K562 (cell line): ENCODE measurements around the gene NOP58. TPM values are rescaled to one million over a fixed set of nuclear protein-coding genes. Genes with fewer than 3 reads are reported as not detected.

Experiments used
- BCL6 ChIP-seq: fragments of 250-450 bp; sonication (Bioruptor Pico); IDR thresholded peaks from 2 replicates; pipeline ENCODE4 v1.4.0; 2020
- CREM ChIP-seq: IDR thresholded peaks from 2 replicates; pipeline ENCODE4 v1.6.1; 2014; ENCODE audit warnings: antibody characterized with exemption, low read depth
- FOXK2 ChIP-seq, 2 experiments: fragments of 450-650 bp; IDR thresholded peaks in 1 of 2; conservative IDR thresholded peaks in 1 of 2; 2 replicates each; pipeline ENCODE4 v1.6.1; 2016; ENCODE audit warnings: low read depth in 2 of 2, mild to moderate bottlenecking in 1 of 2
- ILF3 ChIP-seq: fragments of 450-650 bp; IDR thresholded peaks from 2 replicates; pipeline ENCODE4 v1.6.1; 2018; ENCODE audit warnings: antibody characterized with exemption, mild to moderate bottlenecking, moderate library complexity, borderline replicate concordance
- LCOR ChIP-seq: sonication (generic); formaldehyde crosslinking; IDR thresholded peaks from 2 replicates; pipeline ENCODE4 v1.8.0; 2022; ENCODE audit warnings: mild to moderate bottlenecking, missing genetic modification reagents
- MYNN ChIP-seq, 2 experiments: sonication (generic); formaldehyde crosslinking in 1 of 2; IDR thresholded peaks; 2 replicates each; pipeline versions ENCODE4 v1.5.0 to v1.6.1; 2016 to 2020; ENCODE audit warnings: antibody characterized with exemption in 1 of 2, missing genetic modification reagents in 1 of 2
- NCOA1 ChIP-seq: fragments of 450-650 bp; IDR thresholded peaks from 2 replicates; pipeline ENCODE4 v1.6.1; 2016; ENCODE audit warnings: low read depth
- NR1H2 ChIP-seq: sonication (generic); formaldehyde crosslinking; IDR thresholded peaks from 2 replicates; pipeline ENCODE4 v1.4.0; 2020; ENCODE audit warnings: mild to moderate bottlenecking, missing genetic modification reagents
- RAD51 ChIP-seq: fragments of 450-650 bp; IDR thresholded peaks from 2 replicates; pipeline ENCODE4 v1.7.1; 2016; ENCODE audit warnings: low read depth, mild to moderate bottlenecking, borderline replicate concordance
- XRCC3 ChIP-seq: fragments of 450-650 bp; IDR thresholded peaks from 2 replicates; pipeline ENCODE4 v1.6.1; 2017; ENCODE audit warnings: mild to moderate bottlenecking, moderate library complexity
- ZNF121 ChIP-seq: sonication (generic); formaldehyde crosslinking; conservative IDR thresholded peaks from 2 replicates; pipeline ENCODE4 v1.8.0; 2022; ENCODE audit warnings: missing genetic modification reagents
- ZNF133 ChIP-seq: fragments of 250-450 bp; sonication (Bioruptor Pico); IDR thresholded peaks from 2 replicates; pipeline ENCODE4 v1.4.0; 2020; ENCODE audit warnings: mild to moderate bottlenecking
- ZNF23 ChIP-seq: fragments of 250-450 bp; sonication (Bioruptor Pico); IDR thresholded peaks from 2 replicates; pipeline ENCODE4 v1.4.0; 2020; ENCODE audit warnings: mild to moderate bottlenecking
- ZSCAN29 ChIP-seq: fragments of 450-650 bp; IDR thresholded peaks from 2 replicates; pipeline ENCODE4 v1.6.1; 2017
- polyA plus RNA-seq, 8 experiments: library from polyadenylated mRNA; depleted of rRNA in 4 of 8; stranded (reverse) in 5 of 8; unstranded in 3 of 8; fragments of >200 nt; fragmentation: Nextera tagmentation in 2 of 8; fragmentation: Illumina TruSeq in 1 of 8; extraction: Ambion mirVana in 2 of 8; extraction: Trizol in 1 of 8; gene quantifications; 2 replicates each; pipeline versions ENCODE4 v1.2.1 to v1.2.3, GENCODE V29; 2011 to 2014; ENCODE audit warnings: inconsistent platforms in 1 of 8, missing spikeins in 1 of 8
- total RNA-seq, 7 experiments: library from RNA; depleted of rRNA in 6 of 7; stranded (reverse); fragments of >200 nt in 6 of 7; fragmentation: Illumina TruSeq in 2 of 7; extraction: Trizol in 2 of 7; gene quantifications; 2 replicates each; pipeline versions ENCODE4 v1.2.1 to v1.2.3, GENCODE V29; 2011 to 2021; ENCODE audit warnings: low replicate concordance in 1 of 7
- TF ChIP-seq, protein P1 (sequence below), 2 experiments: fragments of 450-650 bp; IDR thresholded peaks; 2 replicates each; pipeline ENCODE4 v1.6.1; 2016; ENCODE audit warnings: mild to moderate bottlenecking in 2 of 2, borderline replicate concordance in 1 of 2, low read depth in 1 of 2, moderate library complexity in 1 of 2
- TF ChIP-seq, protein P2 (sequence below): fragments of 250-450 bp; sonication (Bioruptor Pico); IDR thresholded peaks from 2 replicates; pipeline ENCODE4 v1.4.0; 2020; ENCODE audit warnings: mild to moderate bottlenecking
- TF ChIP-seq, protein P3 (sequence below): fragments of 450-650 bp; IDR thresholded peaks from 2 replicates; pipeline ENCODE4 v1.6.1; 2016

Gene NOP58
- total and polyA plus RNA-seq, 9 of the 15 experiments (the other 6 are each of a cell fraction or from before 2014, with no cell fraction given), result 132 to 332 (median 208) TPM

DNA sequence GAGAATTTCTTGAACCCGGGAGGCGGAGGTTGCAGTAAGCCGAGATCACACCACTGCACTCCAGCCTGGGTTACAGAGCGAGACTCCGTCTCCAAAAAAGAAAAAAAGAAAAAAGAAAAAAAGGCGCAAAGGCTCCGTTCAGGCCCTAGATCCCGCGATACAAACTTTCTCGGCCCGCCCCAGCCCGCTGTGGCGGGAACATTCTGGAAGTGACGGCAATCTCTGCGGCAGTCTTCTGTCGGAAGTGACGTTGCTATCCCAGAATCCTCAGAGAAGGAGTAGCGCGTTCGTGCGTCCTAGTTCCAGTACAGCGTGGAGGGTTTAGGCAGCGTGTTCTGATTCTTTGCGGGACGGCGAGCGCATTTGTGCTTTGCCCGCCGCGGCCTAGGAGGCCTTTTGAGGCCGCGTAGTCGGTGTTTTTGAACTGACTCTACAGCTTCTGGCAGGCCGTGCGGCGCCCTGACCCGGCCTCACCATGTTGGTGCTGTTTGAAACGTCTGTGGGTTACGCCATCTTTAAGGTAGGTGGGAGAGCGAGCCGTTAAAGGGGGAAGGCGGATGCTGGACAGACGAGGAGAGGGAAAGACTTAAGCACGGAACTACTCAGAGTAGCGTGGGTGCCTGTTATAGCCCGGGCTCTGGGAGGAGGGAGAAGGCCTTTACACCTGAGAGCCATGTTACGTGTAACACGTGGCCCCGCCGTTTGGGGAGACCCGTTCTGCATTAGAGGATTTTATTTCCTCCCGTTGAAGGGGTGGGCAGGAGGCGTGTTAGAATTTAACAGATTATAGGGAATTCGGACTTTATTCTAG is at the start of gene NOP58 (continued):
- TF ChIP-seq RAD51 (no peak), BCL6 (no peak), ZNF121 (CRISPR knock-in tag) (no peak), ZNF23 (CRISPR knock-in tag) (no peak), ILF3 (no peak), FOXK2 (conservative IDR thresholded peaks at IDR 0.05 in 1 of 2, IDR thresholded peaks at IDR 0.05 in 1 of 2; ENCODE audit: low read depth in 2 of 2) (peak in 1 of 2 experiments; percentile 56; a peak in 2 of 4 replicates), NCOA1 (no peak; the same call in 1 of the 2 replicates), ZSCAN29 (no peak), CREM (peak; percentile 97), XRCC3 (no peak), LCOR (no peak; the same call in 1 of the 2 replicates), ZNF133 (CRISPR knock-in tag) (no peak), MYNN (IDR thresholded peaks at IDR 0.05) (no peak), MYNN (CRISPR knock-in tag; IDR thresholded peaks at IDR 0.05) (no peak), NR1H2 (CRISPR knock-in tag) (no peak)
- TF ChIP-seq, protein P1, sequence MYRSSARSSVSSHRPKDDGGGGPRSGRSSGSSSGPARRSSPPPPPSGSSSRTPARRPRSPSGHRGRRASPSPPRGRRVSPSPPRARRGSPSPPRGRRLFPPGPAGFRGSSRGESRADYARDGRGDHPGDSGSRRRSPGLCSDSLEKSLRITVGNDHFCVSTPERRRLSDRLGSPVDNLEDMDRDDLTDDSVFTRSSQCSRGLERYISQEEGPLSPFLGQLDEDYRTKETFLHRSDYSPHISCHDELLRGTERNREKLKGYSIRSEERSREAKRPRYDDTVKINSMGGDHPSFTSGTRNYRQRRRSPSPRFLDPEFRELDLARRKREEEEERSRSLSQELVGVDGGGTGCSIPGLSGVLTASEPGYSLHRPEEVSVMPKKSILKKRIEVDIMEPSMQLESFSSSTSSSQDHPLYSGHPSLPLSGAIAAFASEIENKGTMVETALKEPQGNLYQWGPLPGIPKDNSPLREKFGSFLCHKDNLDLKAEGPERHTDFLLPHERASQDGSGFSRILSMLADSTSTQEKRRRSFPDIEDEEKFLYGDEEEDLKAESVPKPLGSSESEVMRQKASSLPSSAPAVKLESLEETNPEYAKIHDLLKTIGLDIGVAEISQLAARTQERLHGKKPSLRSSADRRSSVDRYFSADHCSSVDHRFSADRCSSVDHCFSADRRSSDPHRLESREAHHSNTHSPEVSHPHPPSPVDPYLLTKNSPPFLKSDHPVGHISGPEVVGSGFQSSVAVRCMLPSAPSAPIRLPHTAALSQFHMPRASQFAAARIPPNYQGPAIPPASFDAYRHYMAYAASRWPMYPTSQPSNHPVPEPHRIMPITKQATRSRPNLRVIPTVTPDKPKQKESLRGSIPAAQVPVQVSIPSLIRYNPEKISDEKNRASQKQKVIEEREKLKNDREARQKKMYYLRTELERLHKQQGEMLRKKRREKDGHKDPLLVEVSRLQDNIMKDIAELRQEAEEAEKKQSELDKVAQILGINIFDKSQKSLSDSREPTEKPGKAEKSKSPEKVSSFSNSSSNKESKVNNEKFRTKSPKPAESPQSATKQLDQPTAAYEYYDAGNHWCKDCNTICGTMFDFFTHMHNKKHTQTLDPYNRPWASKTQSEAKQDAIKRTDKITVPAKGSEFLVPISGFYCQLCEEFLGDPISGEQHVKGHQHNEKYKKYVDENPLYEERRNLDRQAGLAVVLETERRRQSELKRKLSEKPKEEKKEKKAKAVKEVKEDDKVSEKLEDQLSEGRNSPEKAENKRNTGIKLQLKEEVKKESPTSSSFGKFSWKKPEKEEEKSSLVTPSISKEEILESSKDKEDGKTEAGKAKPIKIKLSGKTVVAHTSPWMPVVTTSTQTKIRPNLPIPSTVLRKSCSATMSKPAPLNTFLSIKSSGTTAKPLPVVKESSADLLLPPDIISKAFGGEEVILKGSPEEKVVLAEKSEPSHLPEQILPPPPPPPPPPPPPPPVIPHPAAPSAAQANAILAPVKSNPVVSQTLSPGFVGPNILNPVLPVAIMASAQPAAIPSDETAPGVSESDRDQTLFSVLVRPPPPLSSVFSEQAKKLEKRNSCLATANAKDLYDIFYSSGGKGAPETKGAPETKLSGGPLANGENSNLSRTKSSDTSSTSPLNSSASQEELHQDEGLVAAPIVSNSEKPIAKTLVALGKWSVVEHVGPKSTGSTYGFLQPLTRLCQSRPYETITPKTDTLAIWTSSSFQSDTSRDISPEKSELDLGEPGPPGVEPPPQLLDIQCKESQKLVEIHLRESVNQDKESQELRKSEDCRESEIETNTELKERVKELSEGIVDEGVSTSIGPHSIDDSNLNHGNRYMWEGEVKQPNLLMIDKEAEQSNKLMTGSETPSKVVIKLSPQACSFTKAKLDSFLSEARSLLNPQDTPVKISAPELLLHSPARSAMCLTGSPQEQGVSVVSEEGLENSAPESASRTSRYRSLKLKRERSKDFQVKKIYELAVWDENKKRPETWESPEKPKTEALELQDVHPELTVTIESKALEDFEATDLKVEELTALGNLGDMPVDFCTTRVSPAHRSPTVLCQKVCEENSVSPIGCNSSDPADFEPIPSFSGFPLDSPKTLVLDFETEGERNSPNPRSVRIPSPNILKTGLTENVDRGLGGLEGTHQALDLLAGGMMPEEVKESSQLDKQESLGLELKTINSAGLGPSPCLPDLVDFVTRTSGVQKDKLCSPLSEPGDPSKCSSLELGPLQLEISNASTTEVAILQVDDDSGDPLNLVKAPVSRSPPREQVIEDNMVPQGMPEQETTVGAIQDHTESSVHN (IDR thresholded peaks at IDR 0.05; ENCODE audit: borderline replicate concordance in 1 of 2, low read depth in 1 of 2), result no peak
- TF ChIP-seq, protein P2, sequence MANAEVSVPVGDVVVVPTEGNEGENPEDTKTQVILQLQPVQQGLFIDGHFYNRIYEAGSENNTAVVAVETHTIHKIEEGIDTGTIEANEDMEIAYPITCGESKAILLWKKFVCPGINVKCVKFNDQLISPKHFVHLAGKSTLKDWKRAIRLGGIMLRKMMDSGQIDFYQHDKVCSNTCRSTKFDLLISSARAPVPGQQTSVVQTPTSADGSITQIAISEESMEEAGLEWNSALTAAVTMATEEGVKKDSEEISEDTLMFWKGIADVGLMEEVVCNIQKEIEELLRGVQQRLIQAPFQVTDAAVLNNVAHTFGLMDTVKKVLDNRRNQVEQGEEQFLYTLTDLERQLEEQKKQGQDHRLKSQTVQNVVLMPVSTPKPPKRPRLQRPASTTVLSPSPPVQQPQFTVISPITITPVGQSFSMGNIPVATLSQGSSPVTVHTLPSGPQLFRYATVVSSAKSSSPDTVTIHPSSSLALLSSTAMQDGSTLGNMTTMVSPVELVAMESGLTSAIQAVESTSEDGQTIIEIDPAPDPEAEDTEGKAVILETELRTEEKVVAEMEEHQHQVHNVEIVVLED (CRISPR knock-in tag), result peak; percentile 61
- TF ChIP-seq, protein P3, sequence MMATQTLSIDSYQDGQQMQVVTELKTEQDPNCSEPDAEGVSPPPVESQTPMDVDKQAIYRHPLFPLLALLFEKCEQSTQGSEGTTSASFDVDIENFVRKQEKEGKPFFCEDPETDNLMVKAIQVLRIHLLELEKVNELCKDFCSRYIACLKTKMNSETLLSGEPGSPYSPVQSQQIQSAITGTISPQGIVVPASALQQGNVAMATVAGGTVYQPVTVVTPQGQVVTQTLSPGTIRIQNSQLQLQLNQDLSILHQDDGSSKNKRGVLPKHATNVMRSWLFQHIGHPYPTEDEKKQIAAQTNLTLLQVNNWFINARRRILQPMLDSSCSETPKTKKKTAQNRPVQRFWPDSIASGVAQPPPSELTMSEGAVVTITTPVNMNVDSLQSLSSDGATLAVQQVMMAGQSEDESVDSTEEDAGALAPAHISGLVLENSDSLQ, result peak; percentile 40; the same call in 1 of the 2 replicates
